HG02885 (cell line): Measurements from ENCODE around the gene FYB2.

Experiments
- ATAC-seq: cut with Tn5 transposase; IDR thresholded peaks from one replicate; pipeline ENCODE4 v1.9.1; 2021; ENCODE audit warnings: mild to moderate bottlenecking; ENCODE audit not compliant: unreplicated experiment, poor library complexity

Gene FYB2, protein sequence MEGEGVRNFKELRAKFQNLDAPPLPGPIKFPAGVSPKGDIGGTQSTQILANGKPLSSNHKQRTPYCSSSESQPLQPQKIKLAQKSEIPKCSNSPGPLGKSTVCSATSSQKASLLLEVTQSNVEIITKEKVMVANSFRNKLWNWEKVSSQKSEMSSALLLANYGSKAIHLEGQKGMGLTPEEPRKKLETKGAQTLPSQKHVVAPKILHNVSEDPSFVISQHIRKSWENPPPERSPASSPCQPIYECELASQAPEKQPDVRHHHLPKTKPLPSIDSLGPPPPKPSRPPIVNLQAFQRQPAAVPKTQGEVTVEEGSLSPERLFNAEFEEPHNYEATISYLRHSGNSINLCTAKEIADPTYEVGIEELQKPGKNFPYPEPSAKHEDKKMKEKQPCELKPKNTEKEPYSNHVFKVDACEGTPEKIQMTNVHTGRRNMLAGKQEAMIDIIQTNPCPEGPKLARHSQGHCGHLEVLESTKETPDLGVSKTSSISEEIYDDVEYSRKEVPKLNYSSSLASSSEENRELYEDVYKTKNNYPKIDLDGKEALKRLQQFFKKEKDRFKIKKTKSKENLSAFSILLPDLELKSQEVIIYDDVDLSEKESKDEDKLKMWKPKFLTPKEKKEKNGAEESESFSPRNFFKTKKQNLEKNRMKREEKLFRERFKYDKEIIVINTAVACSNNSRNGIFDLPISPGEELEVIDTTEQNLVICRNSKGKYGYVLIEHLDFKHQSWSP

DNA sequence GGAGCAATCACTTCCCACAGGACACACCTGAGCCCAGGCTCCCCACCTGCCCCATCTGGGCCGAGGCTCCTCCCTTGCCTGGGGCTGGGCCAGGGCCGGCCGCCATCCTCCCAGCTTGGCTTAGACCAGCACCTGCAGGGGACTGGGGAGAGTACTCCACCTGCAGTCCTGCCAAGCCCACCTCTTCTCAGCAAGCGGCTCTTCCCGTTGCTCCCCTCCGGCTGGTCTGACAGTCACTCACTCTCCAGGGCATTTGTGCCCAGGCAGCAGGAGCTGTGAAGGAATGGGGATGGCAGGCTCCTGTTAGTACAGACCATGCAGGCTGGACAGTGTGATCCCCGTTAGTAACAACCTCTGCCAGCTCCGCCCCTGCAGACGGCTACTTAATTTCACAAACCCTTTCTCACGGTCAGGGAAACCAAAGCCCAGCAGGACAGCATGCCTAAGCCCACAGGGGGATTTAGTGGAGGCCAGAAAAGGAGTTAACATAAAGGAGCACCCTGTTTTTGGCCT, at the start of gene FYB2:
Gene FYB2, minus strand, starts transcription at position 18 of the 513 bp plus-strand sequence. CDS start 114 bp downstream, outside the sequence.
- no peak for ATAC-seq

DNA sequence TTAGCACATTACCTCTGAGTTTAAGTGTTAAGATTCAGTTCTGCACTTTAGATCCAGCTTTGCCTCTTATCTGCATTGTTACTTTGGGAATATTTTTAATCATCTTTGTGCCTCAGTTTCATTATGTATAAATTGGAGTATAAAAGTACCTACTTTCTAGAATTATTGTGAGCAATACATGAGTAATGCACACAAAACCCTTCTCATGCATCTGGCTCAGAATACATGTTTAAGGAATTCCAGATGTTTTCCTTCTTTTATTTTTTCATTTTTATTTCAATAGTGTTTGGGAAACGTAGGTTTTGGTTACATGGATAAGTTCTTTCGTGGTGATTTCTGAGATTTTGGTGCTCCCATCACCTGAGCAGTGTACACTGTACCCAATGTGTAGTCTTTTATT, 49.6 kb upstream of the FYB2 start:
- no peak for ATAC-seq

DNA sequence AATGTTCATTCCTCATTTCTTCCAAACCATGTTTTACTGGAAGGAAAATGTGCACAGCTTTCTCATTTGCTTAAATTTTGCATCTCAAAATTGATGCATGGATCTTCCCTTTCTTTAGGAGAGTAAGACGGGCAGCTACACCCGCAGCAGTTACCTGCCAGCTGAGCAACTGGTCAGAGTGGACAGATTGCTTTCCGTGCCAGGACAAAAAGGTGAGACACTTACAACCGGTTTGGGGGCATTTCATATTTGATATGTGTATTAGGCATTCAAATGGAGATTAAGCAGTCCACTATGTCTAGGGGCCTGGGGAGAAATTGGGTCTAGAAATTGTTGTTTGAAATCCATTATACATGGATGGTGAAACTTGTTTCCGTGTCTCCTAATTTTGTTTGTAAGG, 48.3 kb upstream of the FYB2 start:
- ATAC-seq = no peak

DNA sequence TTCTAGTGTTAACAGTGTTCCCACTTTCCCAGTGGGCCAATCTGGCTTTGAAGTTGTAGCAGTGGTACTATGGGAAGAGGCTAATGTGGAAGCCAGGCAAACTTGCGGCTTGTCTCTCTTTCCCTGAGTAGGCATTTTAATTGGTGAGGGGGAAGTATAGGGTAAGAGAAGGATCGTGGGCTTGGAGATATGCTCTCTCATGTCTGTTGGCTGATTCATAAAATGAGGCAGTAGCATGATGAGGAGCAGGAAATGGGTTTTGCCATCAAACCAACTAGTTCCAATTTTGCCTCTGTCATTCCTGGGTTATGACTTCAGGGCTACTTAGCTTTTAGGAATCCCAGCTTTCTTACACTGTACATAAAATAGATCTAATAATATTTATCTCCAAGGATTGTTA, 47.5 kb upstream of the FYB2 start:
- no peak for ATAC-seq

DNA sequence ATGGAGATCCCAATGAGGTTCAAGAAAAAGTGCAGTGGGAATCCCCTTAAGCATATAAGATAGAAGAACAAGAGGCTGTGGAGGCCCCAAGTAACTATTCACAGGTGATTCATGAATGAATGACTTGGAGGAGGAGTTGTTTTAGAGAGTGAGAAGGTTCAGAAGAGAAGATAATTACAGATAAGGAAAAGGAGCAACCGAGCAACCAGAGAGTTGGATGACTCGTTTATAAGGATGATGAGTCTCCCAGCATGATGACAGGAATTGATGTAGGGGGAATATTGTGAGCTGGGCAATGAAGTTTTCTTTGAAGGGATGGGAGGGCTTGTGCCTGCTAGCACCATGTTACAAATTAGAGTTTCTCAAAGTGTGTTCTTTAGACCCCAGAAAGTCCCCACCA, 45.2 kb upstream of the FYB2 start:
- ATAC-seq = no peak

DNA sequence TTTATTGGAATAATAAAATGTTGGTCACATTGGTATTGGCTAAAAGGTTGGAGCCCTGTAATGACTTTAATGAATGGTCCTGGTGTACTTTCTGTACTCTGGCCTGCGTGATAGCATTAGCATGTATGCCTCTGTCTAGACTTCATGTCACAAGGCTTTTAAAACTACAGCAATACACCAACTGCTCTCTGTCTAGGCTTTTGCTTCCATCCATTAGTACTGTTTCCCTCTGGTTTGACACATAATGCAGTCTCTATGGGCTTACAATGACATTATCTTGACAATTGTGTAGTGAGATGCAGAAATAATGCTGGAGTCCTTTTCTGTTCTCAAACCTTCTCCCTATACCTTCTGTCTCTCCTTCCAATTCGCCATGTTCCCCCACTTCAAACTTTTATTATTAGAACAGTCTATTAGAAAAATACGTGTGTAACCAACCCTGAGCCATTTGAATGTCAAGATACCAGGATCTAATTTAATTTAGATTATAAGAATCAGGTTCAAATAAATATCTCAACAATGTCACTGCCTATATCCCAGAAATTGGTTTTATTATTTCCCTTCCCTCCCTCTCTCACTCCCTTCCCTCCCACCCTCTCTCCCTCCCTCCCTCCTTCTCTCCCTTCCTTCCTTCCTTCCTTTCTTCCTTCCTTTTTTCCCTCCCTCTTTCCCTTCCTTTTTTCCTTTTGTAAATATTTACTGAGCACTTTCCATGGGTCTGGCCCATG, 44.2 kb upstream of the FYB2 start:
- ATAC-seq = no peak

DNA sequence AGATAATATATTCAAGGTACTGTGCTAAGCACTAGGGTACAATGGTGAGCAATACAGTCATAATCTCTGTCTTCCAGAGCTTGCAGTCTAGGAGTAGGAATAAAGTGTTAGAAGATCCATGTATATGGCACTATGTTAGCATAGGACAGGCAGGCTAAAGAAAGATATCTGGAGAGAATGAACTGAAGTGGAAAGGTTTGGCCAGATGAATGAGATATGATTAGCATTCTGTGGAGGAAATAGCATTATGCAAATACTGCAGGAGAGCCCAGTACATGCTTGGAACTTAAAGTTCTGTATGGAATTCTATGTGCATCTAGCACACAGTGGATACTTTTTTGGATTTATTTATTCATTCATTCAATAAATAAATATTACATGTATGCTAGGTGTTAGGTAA, 40.1 kb upstream of the FYB2 start:
- no peak for ATAC-seq

DNA sequence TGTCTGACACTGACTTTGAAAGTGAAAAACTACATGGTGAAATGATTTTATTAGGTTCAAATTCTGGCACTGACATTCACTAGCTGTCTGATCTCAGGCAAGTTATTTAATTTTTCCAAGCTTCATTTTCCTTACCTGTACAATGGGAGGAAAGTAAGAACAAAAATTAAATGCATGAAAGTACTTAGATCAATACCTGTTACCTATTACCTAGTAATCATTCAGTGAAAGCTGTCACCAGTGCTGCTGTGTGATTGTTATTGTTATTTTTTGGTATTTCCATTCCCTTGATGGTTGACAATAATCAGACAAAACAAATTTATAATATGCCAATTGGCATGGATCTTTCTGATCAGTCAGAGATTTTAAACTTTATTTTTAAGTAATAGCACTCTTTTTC, 37.0 kb upstream of the FYB2 start:
- ATAC-seq = no peak

DNA sequence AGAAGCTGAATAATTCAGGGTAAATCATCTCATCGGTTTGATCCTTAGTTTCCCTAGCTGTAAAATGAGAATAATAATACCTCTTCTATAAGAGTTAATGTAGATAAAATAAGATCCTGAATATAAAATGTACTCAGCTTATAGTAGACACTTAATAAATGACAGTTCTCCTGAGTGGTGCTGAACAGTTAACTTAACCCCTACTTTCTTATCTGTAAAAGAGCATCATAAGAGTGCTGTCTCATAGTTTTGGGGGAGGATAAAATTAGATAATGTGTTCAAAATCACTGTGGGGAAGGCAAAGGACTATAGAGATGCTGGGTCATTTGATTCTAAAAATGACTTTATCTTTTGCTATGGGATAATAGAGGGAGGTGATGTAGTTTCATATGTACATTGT, 36.0 kb upstream of the FYB2 start:
- ATAC-seq = no peak

DNA sequence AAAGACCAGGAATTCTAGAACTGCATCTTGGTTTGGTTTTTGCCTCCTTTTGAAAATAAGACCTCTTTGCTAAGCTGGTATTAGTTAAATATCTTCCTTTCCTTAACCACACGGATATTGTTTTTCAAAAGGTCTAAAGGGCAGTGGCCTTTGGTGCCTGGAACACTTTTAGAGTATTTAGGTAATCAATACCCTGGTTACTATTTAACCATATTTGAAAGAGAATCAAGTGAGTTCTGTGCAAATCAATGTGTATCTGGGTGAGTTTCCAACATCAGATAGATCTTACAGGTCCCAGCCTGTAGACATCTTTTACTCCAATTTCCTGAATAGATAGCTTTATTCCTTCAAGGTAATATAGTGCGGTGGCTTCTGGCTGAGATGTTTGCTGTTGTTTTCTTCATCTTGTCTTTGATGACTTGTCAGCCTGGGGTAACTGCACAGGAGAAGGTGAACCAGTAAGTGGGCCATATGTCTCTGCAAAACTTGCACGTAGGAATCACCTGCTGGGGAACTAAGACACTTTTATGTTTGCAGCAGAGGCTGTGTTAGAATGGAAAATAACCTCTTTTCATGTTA, 35.4 kb upstream of the FYB2 start, which contains the start of gene C8A:
Gene C8A, plus strand, starts transcription at position 277 of the 579 bp plus-strand sequence. Its CDS starts 105 bp downstream, at position 382.
- ATAC-seq = no peak

DNA sequence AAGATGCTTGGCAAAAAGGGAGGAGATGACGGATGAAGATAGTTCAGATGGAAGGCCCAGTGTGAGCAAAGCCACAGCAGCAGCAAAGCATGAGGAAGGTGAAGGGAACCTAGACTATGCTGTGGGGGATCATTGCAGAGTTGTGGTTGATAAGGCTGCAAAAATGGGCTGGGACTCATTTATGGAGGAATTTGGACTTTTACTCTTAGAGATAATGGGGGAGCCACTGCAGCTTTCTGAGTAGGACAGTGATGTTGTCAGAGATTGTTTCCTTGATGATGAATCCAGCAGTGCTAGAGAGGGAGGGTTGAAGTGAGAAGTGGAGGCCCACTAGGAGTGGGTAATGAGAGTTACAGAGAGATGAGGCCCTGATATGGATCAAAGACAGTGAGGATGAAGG, 33.3 kb upstream of the FYB2 start:
- no peak for ATAC-seq

DNA sequence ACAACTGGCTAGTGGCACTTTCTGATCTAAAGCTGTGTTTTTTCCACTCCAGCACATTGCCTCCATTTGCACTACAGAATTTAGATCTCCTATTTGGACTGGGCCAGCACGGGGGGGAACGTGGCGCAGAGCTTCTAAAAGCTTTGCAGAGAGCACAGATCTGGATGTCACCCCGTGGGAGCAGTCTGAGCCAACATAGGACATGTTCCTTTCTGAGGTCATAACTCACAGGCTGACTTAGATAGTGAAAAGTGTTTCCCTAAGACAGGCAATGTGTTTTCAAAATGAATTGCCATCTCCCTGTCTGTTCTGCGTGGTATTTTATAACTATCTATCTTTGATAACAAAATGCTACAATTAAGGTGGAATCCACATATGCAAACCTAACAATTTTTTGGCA, 31.7 kb upstream of the FYB2 start:
- no peak for ATAC-seq

DNA sequence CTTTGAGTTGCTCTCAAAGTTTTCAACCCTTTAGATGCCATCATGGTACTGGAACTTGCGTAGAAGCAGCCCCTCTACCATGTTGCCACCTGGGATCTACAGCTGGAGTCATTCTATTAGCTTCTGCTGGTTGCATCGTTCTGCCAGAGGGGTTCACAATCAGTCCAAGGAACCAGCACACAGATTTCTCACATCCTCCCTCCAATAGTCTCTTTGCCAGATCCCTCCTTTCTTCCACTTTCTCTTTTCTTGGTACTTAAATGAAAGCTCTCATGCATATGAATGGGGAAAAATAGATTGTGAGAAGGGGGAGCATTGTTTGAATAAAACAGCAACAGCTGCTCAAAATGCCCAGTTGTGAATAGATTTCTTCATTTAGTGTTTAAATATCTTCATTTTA, 31.2 kb upstream of the FYB2 start:
- ATAC-seq = no peak

DNA sequence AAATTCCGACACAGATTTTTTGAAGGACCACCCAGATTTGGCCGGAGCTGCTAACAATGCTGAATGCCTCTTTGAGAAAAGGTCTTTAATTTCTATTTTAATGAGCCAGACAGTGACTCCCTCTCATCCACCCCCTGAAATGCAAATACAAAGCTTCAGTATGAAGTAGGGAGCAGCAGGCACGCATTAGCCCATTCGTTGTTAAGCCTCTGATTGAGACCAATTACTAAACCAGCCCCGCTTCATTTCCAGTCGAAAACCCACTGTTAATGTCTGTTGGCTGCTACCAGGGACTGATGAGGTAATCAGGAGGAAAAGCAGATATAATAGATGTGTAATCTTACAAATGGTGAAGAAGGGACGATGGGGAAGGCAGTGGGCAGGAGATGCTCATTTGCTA, 30.5 kb upstream of the FYB2 start:
- ATAC-seq = no peak

DNA sequence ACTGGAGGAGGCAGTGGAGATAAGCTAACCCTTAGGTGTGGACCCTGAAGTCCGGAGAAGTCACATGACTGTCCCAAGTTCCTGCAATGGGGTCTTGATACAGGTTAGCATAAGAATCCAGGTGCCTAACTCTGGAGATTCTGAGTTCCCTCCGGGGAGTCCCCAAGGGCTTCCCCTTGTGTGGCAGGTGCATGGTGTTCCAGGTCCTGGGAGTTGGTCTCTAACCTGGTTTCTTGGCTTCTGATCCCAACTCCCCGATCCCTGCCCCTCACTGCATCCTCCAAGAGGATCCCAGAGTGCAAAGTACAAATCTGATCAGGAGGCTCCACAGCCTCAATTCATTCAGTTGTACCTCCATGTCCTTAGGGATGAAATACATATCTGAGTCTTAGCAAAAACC, 26.1 kb upstream of the FYB2 start:
- ATAC-seq = no peak

DNA sequence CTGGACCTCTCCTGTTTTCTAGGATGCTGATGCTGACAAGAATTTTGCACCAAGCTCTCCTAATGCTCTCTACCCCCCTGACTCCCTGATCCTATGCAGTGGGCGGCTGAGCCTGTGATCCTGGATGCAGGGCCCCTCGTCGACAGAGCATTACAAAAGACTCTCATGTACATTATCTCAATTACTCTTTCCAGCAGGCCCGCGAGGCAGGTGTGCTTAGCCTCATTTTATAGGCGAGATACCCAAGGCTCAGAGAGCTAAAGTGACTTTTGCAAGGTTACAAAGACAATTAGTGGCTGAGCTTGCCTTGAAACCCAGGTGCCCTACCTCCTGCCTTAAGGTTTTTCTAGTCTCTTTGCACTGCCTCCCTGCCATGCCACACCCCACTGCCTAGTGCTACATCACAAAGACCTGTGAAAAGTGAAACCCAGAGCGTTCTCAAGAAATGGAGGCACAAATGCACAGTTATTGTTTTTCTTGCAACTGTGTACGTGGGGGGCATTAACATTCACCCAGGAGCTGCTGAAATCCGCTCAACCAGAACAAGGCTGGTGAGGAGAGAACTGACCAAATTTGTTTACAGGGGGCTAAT, 25.4 kb upstream of the FYB2 start:
- ATAC-seq = no peak

DNA sequence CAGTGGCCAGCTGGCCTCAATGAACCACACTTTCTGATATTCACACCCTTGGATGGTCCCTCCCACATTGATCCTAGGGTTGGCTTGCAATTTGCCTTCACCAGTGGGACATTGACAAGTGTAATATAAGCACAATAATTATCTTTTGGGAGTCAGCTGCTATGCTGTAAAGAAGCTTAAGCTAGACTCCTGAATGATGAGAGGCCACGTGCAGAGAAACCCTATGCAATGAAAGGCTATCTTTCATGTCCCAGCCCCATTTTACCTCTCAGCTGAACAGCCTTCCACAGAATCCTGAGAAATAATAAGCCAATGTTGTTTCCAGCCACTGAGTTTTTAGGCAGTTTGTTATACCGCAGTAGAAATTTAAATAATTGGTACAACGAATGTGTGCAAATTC, 24.3 kb upstream of the FYB2 start:
- no peak for ATAC-seq

DNA sequence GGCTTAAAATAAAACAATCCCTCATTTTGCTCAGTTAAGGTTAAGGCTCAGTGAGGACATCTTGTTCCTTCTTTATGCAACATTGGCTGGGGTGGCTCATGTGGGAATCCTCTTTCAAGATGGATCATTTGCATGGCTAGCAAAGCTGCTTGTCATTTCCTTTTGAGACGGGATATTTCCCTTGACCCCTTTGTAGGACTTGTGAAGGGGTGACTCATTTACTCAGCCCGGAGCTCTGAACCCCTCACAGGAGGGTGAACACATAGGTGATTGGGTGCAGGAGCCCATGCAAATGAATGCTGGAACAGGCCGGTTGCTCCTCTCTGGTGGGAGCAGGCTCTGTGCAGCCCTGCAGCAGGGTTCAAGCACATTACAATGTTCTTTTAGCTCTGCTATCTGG, 19.6 kb upstream of the FYB2 start:
- no peak for ATAC-seq

DNA sequence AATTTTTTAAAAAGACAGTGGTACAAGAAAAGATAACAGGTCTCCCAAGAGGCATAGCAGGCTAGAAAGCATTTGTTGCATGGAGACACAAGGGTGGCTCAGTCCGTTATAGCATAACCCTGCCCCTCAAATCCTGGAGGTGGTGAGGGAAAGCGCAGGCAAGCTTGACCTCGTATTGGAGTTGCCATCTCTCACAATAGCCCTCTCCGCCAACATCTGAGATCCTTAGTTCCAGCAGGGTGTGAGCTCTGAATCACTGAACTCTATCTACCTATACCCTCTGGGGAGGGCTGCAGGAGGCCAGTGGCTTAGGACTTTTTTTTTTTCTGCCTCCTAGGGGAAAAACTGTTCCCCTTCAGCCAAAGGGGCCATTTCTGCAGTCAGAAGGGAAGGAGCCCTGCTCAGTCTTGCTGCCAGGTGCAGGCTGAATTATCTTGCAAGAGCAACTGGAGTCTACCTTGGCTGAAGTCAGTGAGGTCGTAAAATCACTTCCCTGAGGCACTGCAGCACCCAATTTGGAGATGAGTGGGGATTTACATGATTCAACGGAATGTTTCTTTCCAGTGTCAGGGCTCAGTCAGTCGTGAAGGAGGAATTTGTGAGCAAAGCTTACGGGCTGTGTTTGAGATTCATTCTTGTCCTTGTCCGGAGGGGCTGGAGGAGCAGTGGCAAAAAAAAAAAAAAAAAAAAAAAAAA, 18.2 kb upstream of the FYB2 start:
- ATAC-seq = no peak

DNA sequence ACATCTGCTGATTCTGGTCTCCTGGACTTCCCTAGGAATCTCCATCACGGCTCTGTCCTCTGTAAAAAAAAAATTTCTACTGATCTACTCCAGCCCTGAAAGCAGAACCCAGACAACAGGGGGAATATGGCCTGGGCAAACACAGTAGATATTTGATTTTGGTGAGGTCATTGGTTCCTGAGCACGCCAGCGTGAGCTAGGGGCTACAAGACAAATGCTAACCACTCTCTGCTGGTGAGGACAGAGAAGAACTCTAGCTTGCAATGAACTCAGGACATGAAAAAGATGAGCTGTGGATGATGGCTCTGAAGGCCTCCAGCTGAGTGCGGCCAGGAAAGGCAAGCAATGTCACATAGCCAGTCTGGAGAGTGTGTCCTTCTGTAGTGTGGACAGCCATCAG, 17.2 kb upstream of the FYB2 start:
- ATAC-seq = no peak
